COR-L47 (cell line): ENCODE results near the gene CABP4.

Experiments
- DNase-seq: peaks from one replicate; lab custom pipeline; 2025; lab: John Stamatoyannopoulos, UW

CABP4 gene

GRCh38 chr11:67435727-67436458, 19.3 kb upstream of the CABP4 start:
- no peak for DNase-seq

- DNase-seq = no peak
These were observed 18.6 kb upstream of the CABP4 start for GRCh38 chr11:67436459-67437081.

- DNase-seq = no peak
These were observed 17.9 kb upstream of the CABP4 start, which contains the start of gene PTPRCAP for GRCh38 chr11:67437082-67437808. Gene PTPRCAP, minus strand, starts transcription at chr11:67437682. Its CDS starts 63 bp downstream, at chr11:67437619.

- DNase-seq = no peak
These were observed 17.4 kb upstream of the CABP4 start for GRCh38 chr11:67437809-67438157.

- DNase-seq = no peak
These were observed 16.8 kb upstream of the CABP4 start for GRCh38 chr11:67438158-67438902.

- DNase-seq = no peak
These were observed 15.6 kb upstream of the CABP4 start for GRCh38 chr11:67439321-67440228.

- no peak for DNase-seq
These were observed 14.7 kb upstream of the CABP4 start for GRCh38 chr11:67440229-67441097.

- no peak for DNase-seq
These were observed 14.0 kb upstream of the CABP4 start for GRCh38 chr11:67441098-67441563.

- DNase-seq = no peak
These were observed 13.3 kb upstream of the CABP4 start for GRCh38 chr11:67441731-67442351.

- DNase-seq = no peak
These were observed 12.4 kb upstream of the CABP4 start for GRCh38 chr11:67442504-67443404.

- no peak for DNase-seq
These were observed 9.6 kb upstream of the CABP4 start for GRCh38 chr11:67445515-67445914.

GRCh38 chr11:67448220-67448609, 6.9 kb upstream of the CABP4 start:
- no peak for DNase-seq

- DNase-seq = no peak
These were observed 5.9 kb upstream of the CABP4 start for GRCh38 chr11:67449116-67449844.

GRCh38 chr11:67450796-67451657, 4.1 kb upstream of the CABP4 start:
- DNase-seq = no peak

GRCh38 chr11:67451658-67451976, 3.5 kb upstream of the CABP4 start:
- no peak for DNase-seq

GRCh38 chr11:67452141-67452952, 2.8 kb upstream of the CABP4 start, which contains the start of gene GPR152:
Gene GPR152, minus strand, starts transcription at chr11:67452729. Its CDS starts 5 bp downstream, at chr11:67452724.
- no peak for DNase-seq
